Neural cell (in vitro differentiated cells): ENCODE data around the gene DKK1. TPM values are rescaled to one million over a fixed set of nuclear protein-coding genes. Genes with fewer than 3 reads are reported as not detected.

ENCODE experiments used
- H2AFZ ChIP-seq: fragments of 200-600, 300-800 bp; sonication (generic), shearing (Covaris generic); 2 replicates; pipeline ENCODE4 v1.6.0; 2014; ENCODE audit warnings: low read depth, mild to moderate bottlenecking, antibody characterized with exemption, low read length, moderate library complexity
- H3F3A ChIP-seq: fragments of 200-600 bp; shearing (Covaris generic); 2 replicates; pipeline ENCODE4 v1.6.1; 2016; ENCODE audit warnings: mild to moderate bottlenecking, moderate library complexity, mixed read lengths, antibody characterized with exemption, low read length; ENCODE audit not compliant: insufficient read depth, poor library complexity, severe bottlenecking
- H3K27ac ChIP-seq: fragments of 200-600, 300-800 bp; sonication (generic), shearing (Covaris generic); 2 replicates; pipeline ENCODE4 v1.5.1; 2014; ENCODE audit warnings: mild to moderate bottlenecking, low read length, moderate library complexity
- H3K27me3 ChIP-seq: fragments of 300-800, 200-600 bp; sonication (generic), shearing (Covaris generic); 2 replicates; pipeline ENCODE4 v1.6.0; 2014; ENCODE audit warnings: mild to moderate bottlenecking, low read depth, low read length, moderate library complexity; ENCODE audit not compliant: insufficient read depth
- H3K36me3 ChIP-seq: fragments of 300-800, 200-600 bp; sonication (generic), shearing (Covaris generic); 2 replicates; pipeline ENCODE4 v1.5.1; 2014; ENCODE audit warnings: mild to moderate bottlenecking, antibody characterized with exemption, low read length, moderate library complexity; ENCODE audit not compliant: insufficient read depth
- H3K4me2 ChIP-seq: fragments of 300-800, 200-600 bp; sonication (generic), shearing (Covaris generic); 2 replicates; pipeline ENCODE4 v1.6.0; 2014; ENCODE audit warnings: mild to moderate bottlenecking, low read length
- H3K4me3 ChIP-seq: fragments of 300-800, 200-600 bp; sonication (generic), shearing (Covaris generic); 2 replicates; pipeline ENCODE4 v1.5.1; 2014; ENCODE audit warnings: mild to moderate bottlenecking, low read length, moderate library complexity
- H3K79me2 ChIP-seq: fragments of 200-600 bp; shearing (Covaris generic); replicated peaks from 2 replicates; pipeline ENCODE4 v1.6.0; 2014; ENCODE audit warnings: mild to moderate bottlenecking, low read length, moderate library complexity; ENCODE audit not compliant: insufficient read depth
- H3K9ac ChIP-seq: fragments of 300-800, 200-600 bp; sonication (generic), shearing (Covaris generic); 2 replicates; pipeline ENCODE4 v1.6.1; 2016; ENCODE audit warnings: mild to moderate bottlenecking, low read length, mixed read lengths
- H3K9me2 ChIP-seq: fragments of 200-600 bp; shearing (Covaris generic); 2 replicates; pipeline ENCODE4 v1.6.1; 2016; ENCODE audit warnings: mild to moderate bottlenecking, low read length, mixed read lengths; ENCODE audit not compliant: insufficient read depth
- H3K9me3 ChIP-seq: fragments of 200-600, 300-800 bp; sonication (generic), shearing (Covaris generic); 2 replicates; pipeline ENCODE4 v1.6.1; 2016; ENCODE audit warnings: mild to moderate bottlenecking, mixed run types, low read length, moderate library complexity, mixed read lengths
- H4K20me1 ChIP-seq: fragments of 200-600 bp; shearing (Covaris generic); 2 replicates; pipeline ENCODE4 v1.6.1; 2016; ENCODE audit warnings: mild to moderate bottlenecking, mixed run types; ENCODE audit not compliant: insufficient read depth
- CTCF ChIP-seq: fragments of 450-650 bp; IDR thresholded peaks from 2 replicates; pipeline ENCODE4 v1.5.1; 2014; ENCODE audit warnings: antibody characterized with exemption, mild to moderate bottlenecking, moderate library complexity; ENCODE audit not compliant: poor library complexity, severe bottlenecking
- EP300 ChIP-seq: fragments of 450-650 bp; conservative IDR thresholded peaks from 2 replicates; pipeline ENCODE4 v1.6.1; 2014; ENCODE audit warnings: antibody characterized with exemption, mild to moderate bottlenecking, moderate library complexity; ENCODE audit not compliant: poor library complexity, severe bottlenecking
- EZH2 ChIP-seq: fragments of 200-600, 300-800 bp; shearing (Covaris generic), sonication (generic); IDR thresholded peaks from 2 replicates; pipeline ENCODE4 v1.6.1; 2014; ENCODE audit warnings: antibody characterized with exemption, low read length, borderline replicate concordance, mild to moderate bottlenecking; ENCODE audit not compliant: insufficient read depth, poor library complexity, severe bottlenecking
- MXI1 ChIP-seq: fragments of 450-650 bp; conservative IDR thresholded peaks from 2 replicates; pipeline ENCODE4 v1.6.1; 2014; ENCODE audit warnings: antibody characterized with exemption, mild to moderate bottlenecking; ENCODE audit not compliant: poor library complexity, severe bottlenecking
- POLR2AphosphoS5 ChIP-seq: IDR thresholded peaks from 2 replicates; pipeline ENCODE4 v1.6.1; 2012
- RAD21 ChIP-seq: fragments of 450-650 bp; conservative IDR thresholded peaks from 2 replicates; pipeline ENCODE4 v1.6.1; 2014; ENCODE audit warnings: antibody characterized with exemption, mild to moderate bottlenecking, moderate library complexity
- REST ChIP-seq: IDR thresholded peaks from 2 replicates; pipeline ENCODE4 v1.6.1; 2012; ENCODE audit warnings: borderline replicate concordance
- SMC3 ChIP-seq: fragments of 450-650 bp; conservative IDR thresholded peaks from 2 replicates; pipeline ENCODE4 v1.6.1; 2014; ENCODE audit warnings: antibody characterized with exemption, mild to moderate bottlenecking, moderate library complexity; ENCODE audit not compliant: poor library complexity
- TAF1 ChIP-seq: IDR thresholded peaks from 2 replicates; pipeline ENCODE4 v1.6.1; 2012; ENCODE audit warnings: low read depth
- polyA plus RNA-seq: library from polyadenylated mRNA; depleted of rRNA; stranded (reverse); fragments of >200 nt; gene quantifications from 2 replicates; pipeline ENCODE4 v1.2.3, GENCODE V29; 2014

The DKK1 gene
- polyA plus RNA-seq, 1 donor from 2014 or later = 0.12 TPM

DNA sequence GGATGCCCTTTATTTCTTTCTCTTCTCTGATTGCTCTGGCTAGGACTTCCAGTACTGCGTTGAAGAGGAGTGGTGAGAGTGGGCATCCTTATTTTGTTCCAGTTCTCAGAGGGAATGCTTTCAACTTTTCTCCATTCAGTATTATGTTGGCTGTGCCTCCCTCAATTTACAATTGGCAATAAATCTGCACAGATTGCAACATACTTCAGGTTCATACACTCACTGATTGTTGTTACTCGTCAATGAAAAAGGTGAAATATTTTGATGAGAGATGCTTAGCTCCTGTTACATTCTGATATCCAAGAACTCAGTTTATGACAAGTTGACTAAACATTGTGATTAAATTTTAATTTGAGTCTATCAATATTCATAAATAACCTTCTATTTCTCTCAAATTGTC is 37.9 kb upstream of the DKK1 start:
- Histone ChIP-seq H3K9me3 (peaks cover 4% of the 10 kb centered on the region), H3F3A (no peaks in the 10 kb centered on the region), H3K4me3 (no peak overlapping the region), H3K9ac (no peak overlapping the region), H4K20me1 (no peaks in the 10 kb centered on the region), H3K27me3 (no peaks in the 10 kb centered on the region), H2AFZ (no peak overlapping the region), H3K4me2 (no peak overlapping the region), H3K79me2 (no peaks in the 10 kb centered on the region), H3K9me2 (no peaks in the 10 kb centered on the region), H3K27ac (peak overlapping the region; percentile 25), H3K36me3 (no peaks in the 10 kb centered on the region)
- TF ChIP-seq EZH2 (no peak), RAD21 (no peak), MXI1 (no peak), CTCF (no peak), EP300 (no peak), SMC3 (no peak), TAF1 (no peak), REST (no peak), POLR2AphosphoS5 (no peak)

DNA sequence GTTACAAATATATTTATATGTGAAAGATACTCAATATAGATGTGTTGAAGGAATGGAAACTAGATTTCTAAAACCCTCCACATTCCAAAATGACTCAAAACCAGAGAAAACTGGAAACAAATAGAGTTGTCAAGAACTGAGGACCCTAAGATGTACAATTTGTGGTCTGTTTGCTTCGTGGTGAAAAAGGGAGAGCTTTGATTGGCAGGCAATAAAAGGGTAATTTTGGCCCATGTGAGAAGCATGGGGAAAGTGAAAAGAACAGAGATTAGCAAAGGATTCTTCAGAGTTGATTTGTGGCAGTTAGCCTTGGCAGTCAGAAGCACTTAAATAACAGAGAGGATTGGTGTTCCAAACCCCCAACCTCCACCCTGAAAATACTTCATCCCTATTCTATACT is 37.1 kb upstream of the DKK1 start:
- Histone ChIP-seq H3K27me3 (no peaks in the 10 kb centered on the region), H3K36me3 (no peaks in the 10 kb centered on the region), H3K4me2 (peak overlapping the region; percentile 45), H3K9me3 (peaks cover 4% of the 10 kb centered on the region), H3K9ac (no peak overlapping the region), H3K9me2 (no peaks in the 10 kb centered on the region), H3F3A (no peaks in the 10 kb centered on the region), H4K20me1 (no peaks in the 10 kb centered on the region), H3K4me3 (no peak overlapping the region), H3K79me2 (no peaks in the 10 kb centered on the region), H3K27ac (peak overlapping the region; percentile 25), H2AFZ (no peak overlapping the region)
- TF ChIP-seq MXI1 = no peak
- TF ChIP-seq EP300 = no peak
- TF ChIP-seq RAD21 = no peak
- peak; percentile 22 for TF ChIP-seq POLR2AphosphoS5
- TF ChIP-seq CTCF = no peak
